CD4-positive, alpha-beta T cell (primary cell): ENCODE measurements around the gene AGPAT4. TPM values are rescaled to one million over a fixed set of nuclear protein-coding genes. Genes with fewer than 3 reads are reported as not detected.

ENCODE experiments used
- ATAC-seq: fragments of 200-7000 bp; cut with Tn5 transposase; one replicate; pipeline ENCODE4 v1.10.0; 2022; ENCODE audit warnings: mild to moderate bottlenecking; ENCODE audit not compliant: poor library complexity
- CTCF ChIA-PET: fragments of 350-600 bp; sonication (Branson Sonifier 250); formaldehyde crosslinking; loops from one replicate; lab custom pipeline; 2021; ENCODE audit warnings: antibody characterized with exemption, inconsistent platforms; lab: Charles Lee
- POLR2A ChIA-PET: fragments of 350-600 bp; sonication (Branson Sonifier 250); formaldehyde crosslinking; loops from one replicate; lab custom pipeline; 2021; ENCODE audit warnings: antibody characterized with exemption, inconsistent platforms; lab: Charles Lee
- DNase-seq, 14 experiments: peaks; one replicate each; pipeline ENCODE4 v3.0.0-alpha.2; 2013 to 2020; ENCODE audit warnings: mixed read lengths in 2 of 14
- H3K27ac ChIP-seq, 2 donors: one replicate each; pipeline versions ENCODE4 v1.5.1 to v1.7.0; 2013; ENCODE audit warnings: low read length in 2 of 2, low read depth in 1 of 2, mild to moderate bottlenecking in 1 of 2
- H3K27me3 ChIP-seq, 2 experiments: 1 replicate in 1 of 2; 2 replicates in 1 of 2; pipeline versions ENCODE4 v1.6.1 to v1.7.0; 2013; ENCODE audit warnings: low read length in 2 of 2, control low read depth in 1 of 2, mild to moderate bottlenecking in 1 of 2, moderate library complexity in 1 of 2; ENCODE audit not compliant: insufficient read depth in 2 of 2, control insufficient read depth in 1 of 2
- H3K36me3 ChIP-seq: one replicate; pipeline ENCODE4 v1.6.1; 2013; ENCODE audit warnings: low read length, control low read depth; ENCODE audit not compliant: insufficient read depth
- H3K4me1 ChIP-seq: one replicate; pipeline ENCODE4 v1.6.1; 2013; ENCODE audit warnings: low read length, control low read depth; ENCODE audit not compliant: insufficient read depth
- H3K4me3 ChIP-seq: one replicate; pipeline ENCODE4 v1.5.1; 2013; ENCODE audit warnings: mild to moderate bottlenecking, low read length, moderate library complexity
- H3K9me3 ChIP-seq, 2 experiments: 1 replicate in 1 of 2; 2 replicates in 1 of 2; pipeline versions ENCODE4 v1.6.1 to v1.7.0; 2013; ENCODE audit warnings: low read length in 2 of 2, mild to moderate bottlenecking in 2 of 2, control low read depth in 1 of 2, moderate library complexity in 1 of 2; ENCODE audit not compliant: control insufficient read depth in 1 of 2, insufficient read depth in 1 of 2
- H3K27ac Mint-ChIP-seq: one replicate; pipeline ENCODE4 v1.8.0; 2020; ENCODE audit warnings: mixed read lengths
- H3K27me3 Mint-ChIP-seq: one replicate; pipeline ENCODE4 v1.8.0; 2021; ENCODE audit warnings: mixed read lengths
- H3K36me3 Mint-ChIP-seq: one replicate; pipeline ENCODE4 v1.8.0; 2021; ENCODE audit warnings: low read depth, mixed read lengths
- H3K4me1 Mint-ChIP-seq: one replicate; pipeline ENCODE4 v1.8.0; 2021; ENCODE audit warnings: low read depth, mixed read lengths
- H3K4me3 Mint-ChIP-seq: one replicate; pipeline ENCODE4 v1.8.0; 2020; ENCODE audit warnings: mild to moderate bottlenecking, mixed read lengths
- H3K9me3 Mint-ChIP-seq: one replicate; pipeline ENCODE4 v1.8.0; 2020; ENCODE audit warnings: mixed read lengths
- CTCF ChIP-seq: fragments of 200-600 bp; IDR thresholded peaks from one replicate; pipeline ENCODE4 v1.8.0; 2022; ENCODE audit warnings: antibody characterized with exemption, mild to moderate bottlenecking
- intact Hi-C, 2 experiments: fragments of 100-400 bp; cut with DNase I in 1 of 2; cut with micrococcal nuclease in 1 of 2; formaldehyde crosslinking; loops; one replicate each; pipeline versions ENCODE4 v1.15.1 to v1.9.0; 2023 to 2025; cut with DNase I, micrococcal nuclease
- total RNA-seq, 174 experiments: library from RNA in 2 of 174; stranded (reverse) in 2 of 174; gene quantifications; one replicate each; pipeline ENCODE4 v1.2.3 and lab custom pipeline; 2021 to 2026

AGPAT4 gene
- total RNA-seq, 2 experiments from 2014 or later, result 2.8 to 4.8 TPM

DNA sequence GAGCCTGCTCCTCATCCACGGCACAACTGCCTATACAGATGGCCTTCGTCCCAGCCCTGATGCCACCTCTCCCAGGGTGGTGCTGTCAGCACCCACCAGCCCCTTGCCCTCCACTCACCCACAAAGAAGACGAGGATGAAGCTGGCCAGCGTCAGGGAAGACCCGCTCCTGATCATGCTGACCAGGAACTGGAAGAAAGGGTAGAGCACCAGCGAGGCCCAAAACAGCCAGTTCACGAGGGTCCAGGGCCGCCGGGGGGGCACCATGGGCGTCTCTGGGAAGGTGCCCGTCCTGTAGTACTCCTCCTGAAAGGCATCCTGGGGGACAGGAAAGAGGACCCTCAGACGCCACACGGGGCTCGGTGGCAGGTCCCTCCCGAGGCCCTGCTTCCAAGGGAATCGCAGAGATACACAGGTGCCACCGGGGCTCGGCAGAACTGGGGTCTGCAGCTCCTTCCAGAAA is 134.5 kb downstream of the AGPAT4 start:
- ATAC-seq (no peak), DNase-seq (no peak)
- no peaks in the 10 kb centered on the region for H3K27me3 Mint-ChIP-seq
- no peaks in the 10 kb centered on the region for H3K27me3 ChIP-seq
- peaks cover 6% of the 10 kb centered on the region for H3K36me3 Mint-ChIP-seq
- H3K4me1 Mint-ChIP-seq, result no peaks in the 10 kb centered on the region
- H3K4me3 Mint-ChIP-seq, result no peak overlapping the region
- H3K9me3 Mint-ChIP-seq, result no peaks in the 10 kb centered on the region
- ChIA-PET POLR2A (no interaction called here), CTCF (no interaction called here)
- no peak overlapping the region for H3K27ac ChIP-seq
- H3K4me1 ChIP-seq, result no peaks in the 10 kb centered on the region
- no peak overlapping the region for H3K4me3 ChIP-seq
- no peak for TF ChIP-seq CTCF
- peaks cover 10% of the 10 kb centered on the region for H3K36me3 ChIP-seq
- no peaks in the 10 kb centered on the region for H3K9me3 ChIP-seq
- H3K27ac Mint-ChIP-seq, result no peak overlapping the region
- intact Hi-C loops, result no loop called here

- Histone ChIP-seq H3K27me3 (no peaks in the 10 kb centered on the region), H3K4me1 (no peaks in the 10 kb centered on the region), H3K27ac (no peak overlapping the region), H3K4me3 (no peak overlapping the region), H3K9me3 (no peaks in the 10 kb centered on the region), H3K36me3 (peaks cover 10% of the 10 kb centered on the region)
- TF ChIP-seq CTCF, result no peak
- peaks cover 6% of the 10 kb centered on the region for H3K36me3 Mint-ChIP-seq
- H3K27ac Mint-ChIP-seq, result no peak overlapping the region
- ChIA-PET POLR2A (no interaction called here), CTCF (interaction anchor here (1.3 kb wide), 1 partner anchor 232 kb away, joined by 3 read pairs; no protein-coding TSS in a partner anchor)
- H3K9me3 Mint-ChIP-seq, result no peaks in the 10 kb centered on the region
- ATAC-seq (no peak), DNase-seq (no peak)
- intact Hi-C loops, result no loop called here
- H3K4me3 Mint-ChIP-seq, result no peak overlapping the region
- H3K27me3 Mint-ChIP-seq, result no peaks in the 10 kb centered on the region
- no peaks in the 10 kb centered on the region for H3K4me1 Mint-ChIP-seq
These were observed 135.1 kb downstream of the AGPAT4 start for GRCh38 chr6:161138543-161139303.

DNA sequence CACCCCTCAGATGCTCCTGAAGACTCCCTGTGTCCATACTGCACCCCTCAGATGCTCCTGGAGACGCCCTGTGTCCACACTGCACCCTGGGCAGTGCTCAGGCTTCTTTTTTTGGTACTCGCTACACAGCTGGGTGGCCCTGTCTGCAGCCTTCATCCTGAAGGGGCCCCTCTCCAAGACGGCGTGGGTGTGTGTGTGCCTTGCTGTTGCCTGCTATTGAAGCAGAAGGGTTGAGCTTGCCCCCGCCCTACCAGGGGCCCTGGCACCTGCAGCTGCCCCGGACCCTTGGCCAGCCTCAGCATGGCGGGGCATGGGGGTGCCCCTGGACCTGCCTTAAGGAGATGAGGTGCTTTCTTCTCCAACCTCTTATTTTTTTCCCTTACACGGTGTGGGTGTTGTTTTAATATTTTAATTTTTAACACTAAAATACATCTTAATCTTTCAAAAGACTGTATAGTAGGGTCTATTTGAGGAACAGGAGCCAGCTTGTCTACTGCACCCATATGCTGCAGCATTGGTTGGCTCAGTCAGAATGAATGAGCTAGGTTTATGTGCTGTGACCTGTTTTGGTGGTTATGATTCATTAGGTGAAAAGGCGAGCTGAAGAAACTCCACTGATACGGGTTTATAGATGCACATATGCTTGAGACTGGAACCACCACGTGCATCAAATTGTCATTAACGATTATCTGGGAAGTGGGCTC is 135.9 kb downstream of the AGPAT4 start:
- H3K27me3 ChIP-seq, result no peaks in the 10 kb centered on the region
- ATAC-seq (no peak), DNase-seq (no peak)
- CTCF ChIA-PET, result interaction anchor here (1.3 kb wide), 1 partner anchor 233 kb away, joined by 3 read pairs; no protein-coding TSS in a partner anchor
- POLR2A ChIA-PET, result no interaction called here
- H3K27me3 Mint-ChIP-seq, result no peaks in the 10 kb centered on the region
- H3K4me1 Mint-ChIP-seq, result no peaks in the 10 kb centered on the region
- H3K4me1 ChIP-seq, result no peaks in the 10 kb centered on the region
- no peaks in the 10 kb centered on the region for H3K9me3 Mint-ChIP-seq
- no peak overlapping the region for H3K27ac Mint-ChIP-seq
- H3K9me3 ChIP-seq, result no peaks in the 10 kb centered on the region
- H3K4me3 ChIP-seq, result no peak overlapping the region
- no peak for TF ChIP-seq CTCF
- intact Hi-C loops, result no loop called here
- no peak overlapping the region for H3K4me3 Mint-ChIP-seq
- peaks cover 10% of the 10 kb centered on the region for H3K36me3 ChIP-seq
- H3K27ac ChIP-seq, result no peak overlapping the region
- H3K36me3 Mint-ChIP-seq, result peaks cover 6% of the 10 kb centered on the region
